A673 (cell line): Measurements from ENCODE around the gene ERH. TPM values are rescaled to one million over a fixed set of nuclear protein-coding genes. Genes with fewer than 3 reads are reported as not detected.

ENCODE experiments used
- BruUV-seq: library from RNA; stranded (reverse); fragments of 400-500 nt; replicated peaks from 2 replicates; lab custom pipeline; 2021; lab: Mats Ljungman, UMichigan
- CTCF ChIA-PET: fragments of 300-600 bp; sonication (Branson Sonifier 250); formaldehyde crosslinking; loops from one replicate; lab custom pipeline; 2022; ENCODE audit warnings: antibody characterized with exemption; lab: Charles Lee
- POLR2A ChIA-PET: fragments of 300-600 bp; sonication (Branson Sonifier 250); formaldehyde crosslinking; loops from one replicate; lab custom pipeline; 2022; ENCODE audit warnings: antibody characterized with exemption; ENCODE audit not compliant: low non-redundant PET; lab: Charles Lee
- DNase-seq: peaks from one replicate; pipeline ENCODE4 v3.0.0-alpha.2; 2015; ENCODE audit warnings: low spot score
- H3K27ac ChIP-seq: fragments of 200-600 bp; sonication (generic); 2 replicates; pipeline ENCODE4 v1.5.1; 2016; ENCODE audit warnings: mixed run types, low read depth, mild to moderate bottlenecking, mixed read lengths, antibody characterized with exemption, low read length; ENCODE audit not compliant: poor library complexity, severe bottlenecking
- H3K27me3 ChIP-seq: fragments of 200-600 bp; sonication (generic); replicated peaks from 2 replicates; pipeline ENCODE4 v1.6.1; 2017; ENCODE audit warnings: mixed run types, low read depth, mild to moderate bottlenecking, mixed read lengths, antibody characterized with exemption, low read length; ENCODE audit not compliant: insufficient read depth, poor library complexity
- H3K36me3 ChIP-seq: fragments of 200-600 bp; sonication (generic); 2 replicates; pipeline ENCODE4 v1.6.1; 2016; ENCODE audit warnings: mixed run types, mild to moderate bottlenecking, mixed read lengths, antibody characterized with exemption, low read length; ENCODE audit not compliant: insufficient read depth, poor library complexity, severe bottlenecking
- H3K4me1 ChIP-seq: fragments of 200-600 bp; sonication (generic); 2 replicates; pipeline ENCODE4 v1.6.1; 2017; ENCODE audit warnings: mixed run types, mild to moderate bottlenecking, mixed read lengths, antibody characterized with exemption, low read length; ENCODE audit not compliant: insufficient read depth, poor library complexity, severe bottlenecking
- H3K4me3 ChIP-seq: fragments of 200-600 bp; sonication (generic); 2 replicates; pipeline ENCODE4 v1.5.1; 2016; ENCODE audit warnings: low read depth, mixed run types, mild to moderate bottlenecking, mixed read lengths, low read length; ENCODE audit not compliant: poor library complexity, severe bottlenecking
- H3K9me3 ChIP-seq: fragments of 200-600 bp; sonication (generic); 2 replicates; pipeline ENCODE4 v1.6.1; 2016; ENCODE audit warnings: mixed run types, low read depth, mild to moderate bottlenecking, mixed read lengths, antibody characterized with exemption, low read length; ENCODE audit not compliant: poor library complexity, severe bottlenecking
- EZH2 ChIP-seq: fragments of 200-600 bp; sonication (generic); IDR thresholded peaks from 2 replicates; pipeline ENCODE4 v1.6.1; 2017; ENCODE audit warnings: borderline replicate concordance, low read depth, mild to moderate bottlenecking, mixed read lengths, antibody characterized with exemption, low read length; ENCODE audit not compliant: poor library complexity, severe bottlenecking
- intact Hi-C: fragments of 100-400 bp; cut with micrococcal nuclease; formaldehyde crosslinking; loops from one replicate; pipeline ENCODE4 v1.10.0; 2022; ENCODE audit not compliant: unreplicated experiment
- total RNA-seq: library from RNA; stranded (reverse); gene quantifications from 2 replicates; pipeline ENCODE4 v1.2.3, GENCODE V29; 2021
- TF ChIP-seq, protein P1 (sequence below): fragments of 300-800, 200-600 bp; sonication (generic); conservative IDR thresholded peaks from 2 replicates; pipeline ENCODE4 v1.5.1; 2017; ENCODE audit warnings: low read depth, mild to moderate bottlenecking, antibody characterized with exemption, low read length, moderate library complexity, mixed read lengths

The ERH gene
- total RNA-seq, 1 experiment from 2014 or later: 472 TPM

- Histone ChIP-seq H3K9me3 (no peaks in the 10 kb centered on the region), H3K36me3 (peaks cover 64% of the 10 kb centered on the region), H3K4me1 (no peaks in the 10 kb centered on the region), H3K4me3 (no peak overlapping the region), H3K27me3 (no peaks in the 10 kb centered on the region), H3K27ac (no peak overlapping the region)
- intact Hi-C loops: no loop called here
- no peak for TF ChIP-seq EZH2
- TF ChIP-seq, protein P1, sequence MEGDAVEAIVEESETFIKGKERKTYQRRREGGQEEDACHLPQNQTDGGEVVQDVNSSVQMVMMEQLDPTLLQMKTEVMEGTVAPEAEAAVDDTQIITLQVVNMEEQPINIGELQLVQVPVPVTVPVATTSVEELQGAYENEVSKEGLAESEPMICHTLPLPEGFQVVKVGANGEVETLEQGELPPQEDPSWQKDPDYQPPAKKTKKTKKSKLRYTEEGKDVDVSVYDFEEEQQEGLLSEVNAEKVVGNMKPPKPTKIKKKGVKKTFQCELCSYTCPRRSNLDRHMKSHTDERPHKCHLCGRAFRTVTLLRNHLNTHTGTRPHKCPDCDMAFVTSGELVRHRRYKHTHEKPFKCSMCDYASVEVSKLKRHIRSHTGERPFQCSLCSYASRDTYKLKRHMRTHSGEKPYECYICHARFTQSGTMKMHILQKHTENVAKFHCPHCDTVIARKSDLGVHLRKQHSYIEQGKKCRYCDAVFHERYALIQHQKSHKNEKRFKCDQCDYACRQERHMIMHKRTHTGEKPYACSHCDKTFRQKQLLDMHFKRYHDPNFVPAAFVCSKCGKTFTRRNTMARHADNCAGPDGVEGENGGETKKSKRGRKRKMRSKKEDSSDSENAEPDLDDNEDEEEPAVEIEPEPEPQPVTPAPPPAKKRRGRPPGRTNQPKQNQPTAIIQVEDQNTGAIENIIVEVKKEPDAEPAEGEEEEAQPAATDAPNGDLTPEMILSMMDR: no peak
- POLR2A ChIA-PET: no interaction called here
- DNase-seq: no peak
- no TSS peak for BruUV-seq
- CTCF ChIA-PET: no interaction called here
Observed at GRCh38 chr14:69376439-69376838, 21.7 kb downstream of the ERH start.

DNA sequence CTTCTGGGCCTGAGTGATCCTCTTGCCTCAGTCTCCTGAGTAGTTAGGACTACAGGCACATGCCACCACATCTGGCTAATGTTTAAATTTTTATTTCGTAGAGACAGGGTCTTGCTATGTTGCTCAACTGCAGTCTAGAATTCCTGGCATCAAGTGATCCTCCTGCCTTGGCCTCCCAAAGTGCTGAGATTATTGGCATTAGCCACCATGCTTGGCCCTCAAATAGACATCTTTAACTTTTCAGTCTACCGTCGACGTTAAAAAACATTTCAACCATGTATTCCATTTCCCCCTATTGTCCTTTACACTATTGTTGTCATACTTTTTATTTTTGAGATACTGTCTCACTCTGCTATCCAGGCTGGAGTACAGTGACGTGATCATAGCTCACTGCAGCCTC lies 22.4 kb downstream of the ERH start:
- H3K4me3 ChIP-seq: no peak overlapping the region
- ChIA-PET POLR2A (no interaction called here), CTCF (no interaction called here)
- H3K27me3 ChIP-seq: no peaks in the 10 kb centered on the region
- DNase-seq: no peak
- H3K9me3 ChIP-seq: no peaks in the 10 kb centered on the region
- H3K4me1 ChIP-seq: no peaks in the 10 kb centered on the region
- TF ChIP-seq, protein P1: no peak
- TF ChIP-seq EZH2: no peak
- BruUV-seq: no TSS peak
- no peak overlapping the region for H3K27ac ChIP-seq
- intact Hi-C loops: no loop called here
- peaks cover 57% of the 10 kb centered on the region for H3K36me3 ChIP-seq

DNA sequence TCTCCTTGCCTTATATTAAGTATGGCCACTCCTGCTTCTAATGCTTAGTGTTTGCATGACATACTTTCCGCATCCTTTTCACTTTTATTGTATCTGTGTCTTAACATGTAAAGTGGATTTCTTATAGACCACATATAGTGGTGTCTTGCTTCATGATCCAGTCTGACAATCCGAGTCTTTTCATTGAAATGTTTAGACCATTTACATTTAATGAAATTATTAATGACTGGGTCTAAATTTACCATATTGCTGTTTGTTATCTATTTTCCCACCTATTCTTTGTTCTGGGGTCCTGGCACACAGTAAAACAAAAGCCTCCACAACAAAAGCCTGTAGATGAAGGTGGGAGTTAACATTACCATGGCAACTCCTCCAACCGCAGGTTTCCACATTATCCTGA lies 22.9 kb downstream of the ERH start:
- ChIA-PET POLR2A (no interaction called here), CTCF (no interaction called here)
- no TSS peak for BruUV-seq
- Histone ChIP-seq H3K9me3 (no peaks in the 10 kb centered on the region), H3K27ac (no peak overlapping the region), H3K36me3 (peaks cover 51% of the 10 kb centered on the region), H3K27me3 (no peaks in the 10 kb centered on the region), H3K4me3 (no peak overlapping the region), H3K4me1 (no peaks in the 10 kb centered on the region)
- intact Hi-C loops: no loop called here
- TF ChIP-seq, protein P1: no peak
- TF ChIP-seq EZH2: no peak
- DNase-seq: no peak
